Measurements from ENCODE around the gene RALGAPA1. TPM values are rescaled to one million over a fixed set of nuclear protein-coding genes. Genes with fewer than 3 reads are reported as not detected.

The RALGAPA1 gene
- total RNA-seq, 2 experiments from 2014 or later = 27.6 to 36.5 TPM

DNA sequence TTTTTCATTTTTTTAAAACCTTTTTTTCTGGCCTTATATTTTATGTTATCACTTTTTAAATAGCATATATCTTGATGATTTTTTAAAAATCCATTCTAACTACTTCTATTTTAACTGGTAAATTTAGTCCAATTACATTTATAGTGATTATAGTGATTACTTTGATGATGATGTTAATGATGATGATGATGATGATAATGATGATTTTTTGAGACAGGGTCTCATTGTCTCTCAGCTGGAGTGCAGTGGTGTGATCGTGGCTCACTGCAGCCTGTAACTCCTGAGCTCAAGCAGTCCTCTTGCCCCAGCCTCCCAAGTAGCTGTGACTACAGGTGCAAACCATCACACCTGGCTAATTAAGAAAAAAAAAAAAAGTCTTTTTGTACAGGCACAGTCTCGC lies 44.1 kb upstream of the RALGAPA1 start:
- no peaks in the 10 kb centered on the region for H3K9me2 ChIP-seq (ENCODE audit: insufficient read depth, low read length)
- no peak overlapping the region for H3K4me2 ChIP-seq (ENCODE audit: low read length)
- peaks cover 48% of the 10 kb centered on the region for H3K4me1 ChIP-seq (ENCODE audit: insufficient read depth, low read length, poor library complexity, severe bottlenecking)
- H3K9me3 ChIP-seq (ENCODE audit: low read length) = peaks cover 15% of the 10 kb centered on the region; the same call in 1 of the 2 replicates
- no peak overlapping the region for H3K4me3 ChIP-seq (ENCODE audit: low read depth, low read length, poor library complexity, severe bottlenecking)
- intact Hi-C loops (cut with micrococcal nuclease; ENCODE audit: unreplicated experiment) = loop anchor here (10.0 kb wide), 2 partner anchors 462 to 522 kb away; no protein-coding TSS in a partner anchor
- H4K20me1 ChIP-seq (ENCODE audit: insufficient read depth, low read length) = no peaks in the 10 kb centered on the region
- H3K36me3 ChIP-seq (ENCODE audit: insufficient read depth, low read length) = peaks cover 21% of the 10 kb centered on the region
- no peak overlapping the region for H2AFZ ChIP-seq (ENCODE audit: low read length)
- POLR2A ChIA-PET = interaction anchor here (1.2 to 2.4 kb wide), 3 partner anchors 19 to 79 kb away, joined by 3 to 17 read pairs (median 5); partner anchors contain the start of gene BRMS1L
- H3K27ac ChIP-seq (ENCODE audit: low read depth, low read length, poor library complexity, severe bottlenecking) = no peak overlapping the region
- CTCF ChIA-PET (ENCODE audit: unreplicated experiment) = no interaction called here
- no TSS peak for BruUV-seq (replicated peaks)
- H3K79me2 ChIP-seq (ENCODE audit: insufficient read depth, low read depth, low read length) = peaks cover 8% of the 10 kb centered on the region; the same call in 1 of the 2 replicates
- no peak for TF ChIP-seq EZH2phosphoT487 (IDR thresholded peaks at IDR 0.05; ENCODE audit: borderline replicate concordance, low read depth, low read length)
- no peak for TF ChIP-seq CTCF (conservative IDR thresholded peaks at IDR 0.05; ENCODE audit: low read length)
- DNase-seq (ENCODE audit: low spot score) = no peak

GRCh38 chr14:35851823-35852222 lies 42.7 kb upstream of the RALGAPA1 start:
- CTCF ChIA-PET (ENCODE audit: unreplicated experiment) = no interaction called here
- POLR2A ChIA-PET = no interaction called here
- H3K9me2 ChIP-seq (ENCODE audit: insufficient read depth, low read length) = no peaks in the 10 kb centered on the region
- H3K27ac ChIP-seq (ENCODE audit: low read depth, low read length, poor library complexity, severe bottlenecking) = no peak overlapping the region
- H3K36me3 ChIP-seq (ENCODE audit: insufficient read depth, low read length) = peaks cover 27% of the 10 kb centered on the region
- H3K4me2 ChIP-seq (ENCODE audit: low read length) = no peak overlapping the region
- BruUV-seq (replicated peaks) = no TSS peak
- no peak for DNase-seq (ENCODE audit: low spot score)
- TF ChIP-seq CTCF (conservative IDR thresholded peaks at IDR 0.05; ENCODE audit: low read length) (no peak), EZH2phosphoT487 (IDR thresholded peaks at IDR 0.05; ENCODE audit: borderline replicate concordance, low read depth, low read length) (no peak)
- H3K4me1 ChIP-seq (ENCODE audit: insufficient read depth, low read length, poor library complexity, severe bottlenecking) = peaks cover 44% of the 10 kb centered on the region
- no peak overlapping the region for H3K4me3 ChIP-seq (ENCODE audit: low read depth, low read length, poor library complexity, severe bottlenecking)
- intact Hi-C loops (cut with micrococcal nuclease; ENCODE audit: unreplicated experiment) = loop anchor here (10.0 kb wide), 2 partner anchors 463 to 523 kb away; no protein-coding TSS in a partner anchor
- no peak overlapping the region for H2AFZ ChIP-seq (ENCODE audit: low read length)
- no peaks in the 10 kb centered on the region for H4K20me1 ChIP-seq (ENCODE audit: insufficient read depth, low read length)
- H3K9me3 ChIP-seq (ENCODE audit: low read length) = peaks cover 15% of the 10 kb centered on the region; the same call in 1 of the 2 replicates
- H3K79me2 ChIP-seq (ENCODE audit: insufficient read depth, low read depth, low read length) = peaks cover 4% of the 10 kb centered on the region; the same call in 1 of the 2 replicates

DNA sequence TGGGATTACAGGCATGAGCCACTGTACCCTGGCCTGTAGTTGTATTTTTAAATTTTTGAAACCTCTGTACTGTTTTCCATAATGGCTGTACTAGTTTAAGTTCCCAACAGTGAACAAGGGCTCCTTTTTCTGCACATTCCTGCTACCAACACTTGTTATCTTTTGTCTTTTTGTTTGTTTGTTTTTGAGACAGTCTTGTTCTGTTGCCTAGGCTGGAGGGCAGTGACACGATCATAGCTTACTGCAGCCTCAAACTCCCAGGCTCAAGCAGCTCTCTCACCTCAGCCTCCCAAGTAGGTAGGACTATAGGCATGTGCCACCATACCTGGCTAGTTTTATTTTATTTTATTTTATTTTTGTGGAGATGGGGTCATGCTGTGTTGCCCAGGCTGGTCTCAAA lies 40.0 kb upstream of the RALGAPA1 start:
- H3K79me2 ChIP-seq (ENCODE audit: insufficient read depth, low read depth, low read length) = no peaks in the 10 kb centered on the region; the same call in 1 of the 2 replicates

More for the DNA sequence above, 40.0 kb upstream of the RALGAPA1 start:
- intact Hi-C loops (cut with micrococcal nuclease; ENCODE audit: unreplicated experiment) = no loop called here
- Histone ChIP-seq H4K20me1 (ENCODE audit: insufficient read depth, low read length) (no peaks in the 10 kb centered on the region), H2AFZ (ENCODE audit: low read length) (no peak overlapping the region), H3K4me1 (ENCODE audit: insufficient read depth, low read length, poor library complexity, severe bottlenecking) (peaks cover 26% of the 10 kb centered on the region), H3K9me3 (ENCODE audit: low read length) (peaks cover 15% of the 10 kb centered on the region; the same call in 1 of the 2 replicates), H3K27ac (ENCODE audit: low read depth, low read length, poor library complexity, severe bottlenecking) (no peak overlapping the region), H3K4me3 (ENCODE audit: low read depth, low read length, poor library complexity, severe bottlenecking) (no peak overlapping the region), H3K4me2 (ENCODE audit: low read length) (no peak overlapping the region), H3K36me3 (ENCODE audit: insufficient read depth, low read length) (peaks cover 48% of the 10 kb centered on the region), H3K9me2 (ENCODE audit: insufficient read depth, low read length) (no peaks in the 10 kb centered on the region)
- no peak for TF ChIP-seq EZH2phosphoT487 (IDR thresholded peaks at IDR 0.05; ENCODE audit: borderline replicate concordance, low read depth, low read length)
- TF ChIP-seq CTCF (conservative IDR thresholded peaks at IDR 0.05; ENCODE audit: low read length) = no peak
- ChIA-PET CTCF (ENCODE audit: unreplicated experiment) (no interaction called here), POLR2A (no interaction called here)
- no TSS peak for BruUV-seq (replicated peaks)
- DNase-seq (ENCODE audit: low spot score) = no peak
